Nephron progenitor cell (in vitro differentiated cells): ENCODE measurements around the gene FRMD8.

Experiments used
- DNase-seq: peaks from one replicate; pipeline ENCODE4 v3.0.0; 2021
- H3K27ac Mint-ChIP-seq: 2 replicates; pipeline ENCODE4 v1.8.0; 2021; ENCODE audit warnings: mild to moderate bottlenecking, moderate library complexity, mixed read lengths
- H3K27me3 Mint-ChIP-seq: 2 replicates; pipeline ENCODE4 v1.8.0; 2021; ENCODE audit warnings: mild to moderate bottlenecking, low read depth, mixed read lengths; ENCODE audit not compliant: poor library complexity
- H3K36me3 Mint-ChIP-seq: 2 replicates; pipeline ENCODE4 v1.8.0; 2021; ENCODE audit warnings: low read depth, mixed read lengths
- H3K4me1 Mint-ChIP-seq: 2 replicates; pipeline ENCODE4 v1.8.0; 2021; ENCODE audit warnings: mixed read lengths
- H3K4me3 Mint-ChIP-seq: 2 replicates; pipeline ENCODE4 v1.8.0; 2021; ENCODE audit warnings: mild to moderate bottlenecking, moderate library complexity, mixed read lengths
- H3K9me3 Mint-ChIP-seq: 2 replicates; pipeline ENCODE4 v1.8.0; 2021; ENCODE audit warnings: mild to moderate bottlenecking, moderate library complexity, mixed read lengths
- CTCF ChIP-seq: fragments of 200-600 bp; sonication (generic); IDR thresholded peaks from 2 replicates; pipeline ENCODE4 v1.5.0; 2021; ENCODE audit warnings: antibody characterized with exemption

Gene FRMD8

GRCh38 chr11:65352783-65353182, 33.7 kb upstream of the FRMD8 start:
- H3K36me3 Mint-ChIP-seq, result peaks cover 29% of the 10 kb centered on the region
- no peak overlapping the region for H3K27ac Mint-ChIP-seq
- H3K4me1 Mint-ChIP-seq, result peaks cover 33% of the 10 kb centered on the region
- H3K4me3 Mint-ChIP-seq, result no peak overlapping the region
- DNase-seq, result no peak
- no peaks in the 10 kb centered on the region for H3K9me3 Mint-ChIP-seq
- H3K27me3 Mint-ChIP-seq, result peaks cover 31% of the 10 kb centered on the region
- peak; percentile 20 for TF ChIP-seq CTCF

DNA sequence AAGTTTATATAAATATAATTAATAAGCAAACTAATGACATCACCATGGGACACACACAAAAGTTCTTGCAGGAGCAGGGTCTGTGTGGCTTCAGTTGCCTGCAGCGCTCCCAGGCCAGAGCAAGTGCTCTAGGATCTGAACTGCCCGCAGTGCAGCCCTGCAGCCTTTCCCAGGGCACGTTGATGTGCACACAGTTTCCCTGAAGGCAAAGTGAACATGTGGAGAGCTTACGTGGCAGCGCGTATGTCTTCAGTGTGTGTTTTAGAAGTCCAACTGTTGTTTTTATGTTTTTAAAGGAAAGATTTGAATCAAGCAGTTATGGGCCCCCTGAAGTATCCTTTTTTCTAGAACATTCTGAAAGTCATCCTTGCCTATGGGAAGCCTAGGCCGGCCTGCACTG, 33.1 kb upstream of the FRMD8 start:
- no peaks in the 10 kb centered on the region for H3K9me3 Mint-ChIP-seq
- TF ChIP-seq CTCF, result no peak
- H3K36me3 Mint-ChIP-seq, result peaks cover 26% of the 10 kb centered on the region
- H3K27me3 Mint-ChIP-seq, result peaks cover 37% of the 10 kb centered on the region
- H3K4me1 Mint-ChIP-seq, result peaks cover 38% of the 10 kb centered on the region
- H3K27ac Mint-ChIP-seq, result peak overlapping the region; percentile 34
- peak overlapping the region; percentile 87 for H3K4me3 Mint-ChIP-seq
- DNase-seq, result no peak

GRCh38 chr11:65353900-65354264, 32.6 kb upstream of the FRMD8 start:
- TF ChIP-seq CTCF, result no peak
- peaks cover 21% of the 10 kb centered on the region for H3K36me3 Mint-ChIP-seq

GRCh38 chr11:65354265-65355012, 32.0 kb upstream of the FRMD8 start, which contains the start of gene TIGD3:
TSS of gene TIGD3 (plus strand) at chr11:65354751. CDS start at chr11:65355809, 1,058 bp downstream.
- peaks cover 42% of the 10 kb centered on the region for H3K27me3 Mint-ChIP-seq
- H3K9me3 Mint-ChIP-seq, result no peaks in the 10 kb centered on the region
- H3K27ac Mint-ChIP-seq, result peak within 1 kb of the TSS; percentile 34
- no peak for TF ChIP-seq CTCF
- H3K36me3 Mint-ChIP-seq, result peaks cover 17% of the 10 kb centered on the region
- peaks cover 38% of the 10 kb centered on the region for H3K4me1 Mint-ChIP-seq
- peak; percentile 99 for DNase-seq
- peak within 1 kb of the TSS; percentile 88 for H3K4me3 Mint-ChIP-seq

More at GRCh38 chr11:65353900-65354264, 32.6 kb upstream of the FRMD8 start:
- peak overlapping the region; percentile 87 for H3K4me3 Mint-ChIP-seq
- no peak for DNase-seq
- H3K9me3 Mint-ChIP-seq, result no peaks in the 10 kb centered on the region
- H3K27ac Mint-ChIP-seq, result peak overlapping the region; percentile 34
- H3K4me1 Mint-ChIP-seq, result peaks cover 38% of the 10 kb centered on the region
- peaks cover 42% of the 10 kb centered on the region for H3K27me3 Mint-ChIP-seq

DNA sequence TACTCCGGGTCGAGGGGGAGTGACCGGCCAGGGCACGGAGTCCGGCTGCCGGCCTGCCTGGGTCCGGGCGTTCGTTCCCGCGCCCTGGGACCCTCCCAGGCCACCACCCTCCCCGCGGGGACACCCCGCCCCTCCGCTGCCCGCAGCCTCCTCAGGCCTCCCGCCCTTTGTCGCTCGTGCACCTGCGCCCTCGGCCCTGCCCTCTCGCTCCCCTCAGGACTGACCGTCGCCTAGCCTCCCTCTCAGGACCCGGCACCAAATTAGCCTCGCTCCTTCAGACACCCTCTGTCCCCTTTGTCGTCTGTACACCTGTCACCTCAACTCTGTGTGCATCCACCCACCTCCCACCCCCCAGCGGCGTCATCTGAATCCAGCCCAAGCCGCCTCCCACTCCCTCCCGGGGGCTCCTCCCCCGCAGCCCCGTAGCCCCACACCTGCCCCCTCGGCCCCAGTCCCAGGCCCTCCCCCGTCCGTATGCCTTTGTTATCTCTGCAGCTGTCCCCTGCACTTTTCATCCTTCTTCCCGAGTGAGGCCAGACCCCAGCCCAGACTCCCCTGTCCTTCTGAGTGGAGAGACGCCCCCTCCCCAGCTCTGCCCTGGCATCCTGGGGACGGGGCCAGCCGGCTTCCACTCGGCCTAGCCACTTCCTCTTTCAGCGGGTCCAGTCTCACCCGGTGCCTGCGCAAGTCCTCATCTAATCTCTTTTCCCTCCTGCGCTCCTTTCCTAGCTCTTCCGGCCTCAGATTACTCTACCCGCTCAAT, 31.2 kb upstream of the FRMD8 start:
- DNase-seq, result peak; percentile 52
- no peak for TF ChIP-seq CTCF
- H3K27ac Mint-ChIP-seq, result no peak overlapping the region
- H3K27me3 Mint-ChIP-seq, result peaks cover 42% of the 10 kb centered on the region
- peaks cover 38% of the 10 kb centered on the region for H3K4me1 Mint-ChIP-seq
- H3K4me3 Mint-ChIP-seq, result peak overlapping the region; percentile 88
- H3K36me3 Mint-ChIP-seq, result peaks cover 17% of the 10 kb centered on the region
- no peaks in the 10 kb centered on the region for H3K9me3 Mint-ChIP-seq
